ENCODE results near the gene LRCH2. TPM values are rescaled to one million over a fixed set of nuclear protein-coding genes. Genes with fewer than 3 reads are reported as not detected.

LRCH2 gene
- total and polyA plus RNA-seq, 2 of the 4 experiments (the other 2 are of a cell fraction): 2.6 to 4.3 TPM

DNA sequence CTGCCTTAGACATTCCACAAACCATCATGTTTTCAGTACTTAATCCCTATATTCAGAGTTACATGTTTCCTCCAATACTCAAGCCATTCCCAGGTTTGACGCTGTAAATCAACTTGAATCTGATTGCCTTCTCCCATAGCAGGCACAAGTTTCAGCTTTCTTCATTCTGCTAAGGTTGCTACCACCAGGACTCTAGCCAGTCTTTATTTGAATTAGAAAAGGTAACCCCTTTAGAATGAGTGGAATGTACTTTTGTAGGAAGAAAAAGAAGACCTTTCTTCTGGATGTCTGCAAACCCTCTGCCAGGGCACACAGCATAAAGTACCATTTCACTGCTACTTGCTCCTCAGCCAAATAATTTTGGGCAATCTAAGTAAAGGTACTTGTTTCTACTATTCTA lies 55.4 kb downstream of the LRCH2 start:
- H3K36me3 ChIP-seq (ENCODE audit: control insufficient read depth, insufficient read depth, low read length): 0 out of 2 replicates have a peak, but pooled peaks cover 1% of the 10 kb centered on the region
- no peak overlapping the region for H3K14ac ChIP-seq (replicated peaks; ENCODE audit: low read depth, low read length)
- no peak overlapping the region for H3K27ac ChIP-seq (ENCODE audit: insufficient read depth, low read length)
- H4K20me1 ChIP-seq (ENCODE audit: insufficient read depth, low read length): no peaks in the 10 kb centered on the region
- no peak overlapping the region for H3K9ac ChIP-seq (ENCODE audit: low read depth, low read length)
- ATAC-seq (ENCODE audit: low read depth): no peak
- H2AK5ac ChIP-seq (ENCODE audit: low read depth, low read length): no peak overlapping the region
- 0 out of 2 replicates have a peak, but pooled peaks cover 2% of the 10 kb centered on the region for H3K9me1 ChIP-seq (ENCODE audit: insufficient read depth, low read length)
- ChIA-PET CTCF (no interaction called here), POLR2A (ENCODE audit: unreplicated experiment) (no interaction called here)
- H2BK120ac ChIP-seq (ENCODE audit: low read depth, low read length): no peak overlapping the region
- in situ Hi-C loops (cut with MboI; ENCODE audit: low sequenced_read_pairs): no loop called here
- H2BK5ac ChIP-seq (ENCODE audit: low read depth, low read length, poor library complexity, severe bottlenecking): no peak overlapping the region
- H3K4ac ChIP-seq (ENCODE audit: low read depth, low read length): no peak overlapping the region
- no peak overlapping the region for H2AK9ac ChIP-seq (replicated peaks; ENCODE audit: low read depth, low read length, poor library complexity)
- WGBS, 2 experiments (ENCODE audit: extremely low coverage in 2 of 2, insufficient read length in 1 of 2): no CpG with 5 or more reads among the region's 1 CpG
- no peak for TF ChIP-seq RFX5 (IDR thresholded peaks at IDR 0.05; ENCODE audit: low read depth, low read length)
- TF ChIP-seq, protein P1, sequence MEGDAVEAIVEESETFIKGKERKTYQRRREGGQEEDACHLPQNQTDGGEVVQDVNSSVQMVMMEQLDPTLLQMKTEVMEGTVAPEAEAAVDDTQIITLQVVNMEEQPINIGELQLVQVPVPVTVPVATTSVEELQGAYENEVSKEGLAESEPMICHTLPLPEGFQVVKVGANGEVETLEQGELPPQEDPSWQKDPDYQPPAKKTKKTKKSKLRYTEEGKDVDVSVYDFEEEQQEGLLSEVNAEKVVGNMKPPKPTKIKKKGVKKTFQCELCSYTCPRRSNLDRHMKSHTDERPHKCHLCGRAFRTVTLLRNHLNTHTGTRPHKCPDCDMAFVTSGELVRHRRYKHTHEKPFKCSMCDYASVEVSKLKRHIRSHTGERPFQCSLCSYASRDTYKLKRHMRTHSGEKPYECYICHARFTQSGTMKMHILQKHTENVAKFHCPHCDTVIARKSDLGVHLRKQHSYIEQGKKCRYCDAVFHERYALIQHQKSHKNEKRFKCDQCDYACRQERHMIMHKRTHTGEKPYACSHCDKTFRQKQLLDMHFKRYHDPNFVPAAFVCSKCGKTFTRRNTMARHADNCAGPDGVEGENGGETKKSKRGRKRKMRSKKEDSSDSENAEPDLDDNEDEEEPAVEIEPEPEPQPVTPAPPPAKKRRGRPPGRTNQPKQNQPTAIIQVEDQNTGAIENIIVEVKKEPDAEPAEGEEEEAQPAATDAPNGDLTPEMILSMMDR (conservative IDR thresholded peaks at IDR 0.05; ENCODE audit: low read depth, low read length): no peak
- TF ChIP-seq RCOR1 (IDR thresholded peaks at IDR 0.05; ENCODE audit: insufficient replicate concordance, low read length): no peak
- no peak for TF ChIP-seq RAD21 (IDR thresholded peaks at IDR 0.05; ENCODE audit: low read length)
- no peak for TF ChIP-seq MXI1 (IDR thresholded peaks at IDR 0.05; ENCODE audit: borderline replicate concordance, low read depth, low read length)
- TF ChIP-seq, protein P2, sequence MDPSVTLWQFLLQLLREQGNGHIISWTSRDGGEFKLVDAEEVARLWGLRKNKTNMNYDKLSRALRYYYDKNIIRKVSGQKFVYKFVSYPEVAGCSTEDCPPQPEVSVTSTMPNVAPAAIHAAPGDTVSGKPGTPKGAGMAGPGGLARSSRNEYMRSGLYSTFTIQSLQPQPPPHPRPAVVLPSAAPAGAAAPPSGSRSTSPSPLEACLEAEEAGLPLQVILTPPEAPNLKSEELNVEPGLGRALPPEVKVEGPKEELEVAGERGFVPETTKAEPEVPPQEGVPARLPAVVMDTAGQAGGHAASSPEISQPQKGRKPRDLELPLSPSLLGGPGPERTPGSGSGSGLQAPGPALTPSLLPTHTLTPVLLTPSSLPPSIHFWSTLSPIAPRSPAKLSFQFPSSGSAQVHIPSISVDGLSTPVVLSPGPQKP (IDR thresholded peaks at IDR 0.05; ENCODE audit: borderline replicate concordance, low read depth, low read length): no peak
- TF ChIP-seq MAZ (IDR thresholded peaks at IDR 0.05; ENCODE audit: borderline replicate concordance, low read depth, low read length): no peak
- TF ChIP-seq BHLHE40 (IDR thresholded peaks at IDR 0.05; ENCODE audit: low read depth, low read length): no peak
- no peak for TF ChIP-seq SMC3 (IDR thresholded peaks at IDR 0.05; ENCODE audit: low read depth, low read length)
- TF ChIP-seq, protein P3, sequence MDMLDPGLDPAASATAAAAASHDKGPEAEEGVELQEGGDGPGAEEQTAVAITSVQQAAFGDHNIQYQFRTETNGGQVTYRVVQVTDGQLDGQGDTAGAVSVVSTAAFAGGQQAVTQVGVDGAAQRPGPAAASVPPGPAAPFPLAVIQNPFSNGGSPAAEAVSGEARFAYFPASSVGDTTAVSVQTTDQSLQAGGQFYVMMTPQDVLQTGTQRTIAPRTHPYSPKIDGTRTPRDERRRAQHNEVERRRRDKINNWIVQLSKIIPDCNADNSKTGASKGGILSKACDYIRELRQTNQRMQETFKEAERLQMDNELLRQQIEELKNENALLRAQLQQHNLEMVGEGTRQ (IDR thresholded peaks at IDR 0.05; ENCODE audit: low read depth, low read length): no peak
- no peak for TF ChIP-seq MAFK (IDR thresholded peaks at IDR 0.05; ENCODE audit: low read depth, low read length)
- no peak for TF ChIP-seq CEBPB (IDR thresholded peaks at IDR 0.05; ENCODE audit: low read depth, low read length)
- no peak for TF ChIP-seq FOS (IDR thresholded peaks at IDR 0.05; ENCODE audit: low read depth, low read length)
- no peak for TF ChIP-seq CHD1 (IDR thresholded peaks at IDR 0.05; ENCODE audit: low read depth, low read length)
- no peak overlapping the region for H4K8ac ChIP-seq (ENCODE audit: low read depth in 2 of 2, low read length in 2 of 2)
- H3K79me1 ChIP-seq (ENCODE audit: low read depth in 1 of 2, low read length in 2 of 2): no peaks in the 10 kb centered on the region
- dilution Hi-C loops (cut with HindIII; ENCODE audit: low sequenced_read_pairs, unreplicated experiment): no loop called here
- BruUV-seq (replicated peaks): no TSS peak
- no peak overlapping the region for H3K18ac ChIP-seq (ENCODE audit: low read depth, low read length)
- H3K4me3 ChIP-seq (ENCODE audit: insufficient read depth, low read depth, low read length): no peak overlapping the region
- no peak overlapping the region for H2AFZ ChIP-seq (replicated peaks; ENCODE audit: low read length, poor library complexity)
- H3K4me1 ChIP-seq (ENCODE audit: control insufficient read depth, insufficient read depth, low read length): no peaks in the 10 kb centered on the region; the same call in none of the 2 replicates
- no peak overlapping the region for H3K4me2 ChIP-seq (ENCODE audit: low read depth, low read length)
- H4K5ac ChIP-seq (ENCODE audit: low read depth, low read length): no peak overlapping the region
- H2BK15ac ChIP-seq (ENCODE audit: low read depth, low read length): no peak overlapping the region
- intact Hi-C loops (cut with micrococcal nuclease): no loop called here
- H3K56ac ChIP-seq (ENCODE audit: extremely low read depth, insufficient read depth, low read length): no peak overlapping the region
- H2BK20ac ChIP-seq (ENCODE audit: low read depth, low read length): no peak overlapping the region
- no peak for DNase-seq
- no peaks in the 10 kb centered on the region for H3K9me3 ChIP-seq (ENCODE audit: control insufficient read depth, insufficient read depth, low read length)
- no peak overlapping the region for H3K23ac ChIP-seq (ENCODE audit: low read depth, low read length)
- H3K27me3 ChIP-seq (ENCODE audit: control insufficient read depth, insufficient read depth, low read length): peaks cover 3% of the 10 kb centered on the region; the same call in 1 of the 2 replicates
- H4K91ac ChIP-seq (ENCODE audit: insufficient read depth, low read depth, low read length): no peak overlapping the region
